Mesendoderm (in vitro differentiated cells): ENCODE measurements around the gene ZNF318.
A peak's percentile ranks its signal among the peaks of the same experiment; 100 is the strongest.

Experiments used
- DNase-seq: peaks from one replicate; pipeline ENCODE4 v3.0.0; 2013
- H2AK5ac ChIP-seq: 2 replicates; pipeline ENCODE4 v1.6.1; 2013; ENCODE audit warnings: low read length, inconsistent platforms
- H2BK120ac ChIP-seq: 2 replicates; pipeline ENCODE4 v1.6.1; 2013; ENCODE audit warnings: low read depth, mild to moderate bottlenecking, low read length, moderate library complexity, mixed read lengths
- H2BK15ac ChIP-seq: replicated peaks from 2 replicates; pipeline ENCODE4 v1.6.1; 2013; ENCODE audit warnings: low read depth, mild to moderate bottlenecking, moderate library complexity
- H2BK5ac ChIP-seq: 2 replicates; pipeline ENCODE4 v1.6.1; 2013; ENCODE audit warnings: low read length, inconsistent platforms
- H3K18ac ChIP-seq: 2 replicates; pipeline ENCODE4 v1.6.1; 2013; ENCODE audit warnings: mild to moderate bottlenecking, low read length, mixed read lengths
- H3K23ac ChIP-seq: one replicate; pipeline ENCODE4 v1.6.1; 2013; ENCODE audit warnings: low read length
- H3K27ac ChIP-seq: 2 replicates; pipeline ENCODE4 v1.5.1; 2013; ENCODE audit warnings: low read depth, mild to moderate bottlenecking, inconsistent platforms, low read length, moderate library complexity
- H3K27me3 ChIP-seq: 2 replicates; pipeline ENCODE4 v1.6.1; 2013; ENCODE audit warnings: low read length, control low read depth, mild to moderate bottlenecking, inconsistent platforms; ENCODE audit not compliant: insufficient read depth, poor library complexity
- H3K36me3 ChIP-seq: 2 replicates; pipeline ENCODE4 v1.6.1; 2013; ENCODE audit warnings: low read length, inconsistent platforms; ENCODE audit not compliant: control insufficient read depth, insufficient read depth
- H3K4ac ChIP-seq: one replicate; pipeline ENCODE4 v1.6.1; 2013; ENCODE audit warnings: low read depth, mild to moderate bottlenecking, low read length, moderate library complexity
- H3K4me1 ChIP-seq: 2 replicates; pipeline ENCODE4 v1.6.1; 2013; ENCODE audit warnings: low read depth, low read length, inconsistent platforms; ENCODE audit not compliant: control insufficient read depth
- H3K4me2 ChIP-seq: 2 replicates; pipeline ENCODE4 v1.6.1; 2013; ENCODE audit warnings: low read length
- H3K4me3 ChIP-seq: 2 replicates; pipeline ENCODE4 v1.5.1; 2013; ENCODE audit warnings: mild to moderate bottlenecking, low read length
- H3K56ac ChIP-seq: one replicate; pipeline ENCODE4 v1.6.1; 2013; ENCODE audit warnings: low read length
- H3K79me1 ChIP-seq: 2 replicates; pipeline ENCODE4 v1.6.1; 2013; ENCODE audit warnings: low read length, inconsistent platforms
- H3K79me2 ChIP-seq: 2 replicates; pipeline ENCODE4 v1.6.1; 2013; ENCODE audit warnings: mild to moderate bottlenecking, low read length; ENCODE audit not compliant: control insufficient read depth, insufficient read depth
- H3K9ac ChIP-seq: 2 replicates; pipeline ENCODE4 v1.6.1; 2013; ENCODE audit warnings: low read length, inconsistent platforms
- H4K5ac ChIP-seq: one replicate; pipeline ENCODE4 v1.6.1; 2013; ENCODE audit warnings: low read length
- H4K8ac ChIP-seq: one replicate; pipeline ENCODE4 v1.6.1; 2013; ENCODE audit warnings: low read depth, mild to moderate bottlenecking, control low read depth, low read length, moderate library complexity
- WGBS: extraction: QIAGEN DNeasy Blood & Tissue Kit; methylation state at CpG from one replicate; pipeline ENCODE4 v1.1.7; 2013; ENCODE audit warnings: low lambda C conversion rate, missing lambda C conversion rate; ENCODE audit not compliant: insufficient coverage; ENCODE audit errors: extremely low coverage; 5-methylcytosine and 5-hydroxymethylcytosine counted together

The ZNF318 gene

GRCh38 chr6:43331470-43331869 lies 38.0 kb downstream of the ZNF318 start:
- Histone ChIP-seq H3K27ac (no peak overlapping the region), H3K79me2 (no peaks in the 10 kb centered on the region), H4K5ac (no peak overlapping the region), H3K18ac (no peak overlapping the region), H3K36me3 (no peaks in the 10 kb centered on the region), H3K79me1 (no peaks in the 10 kb centered on the region), H4K8ac (no peak overlapping the region), H3K9ac (no peak overlapping the region), H3K4me2 (no peak overlapping the region), H3K4me1 (no peaks in the 10 kb centered on the region), H3K27me3 (no peaks in the 10 kb centered on the region), H3K56ac (no peak overlapping the region), H3K4me3 (no peak overlapping the region), H3K23ac (no peak overlapping the region), H2AK5ac (no peak overlapping the region), H3K4ac (no peak overlapping the region), H2BK15ac (no peak overlapping the region), H2BK5ac (no peak overlapping the region), H2BK120ac (no peak overlapping the region)
- no CpG with 5 or more reads among the region's 1 CpG for WGBS
- DNase-seq = no peak

DNA sequence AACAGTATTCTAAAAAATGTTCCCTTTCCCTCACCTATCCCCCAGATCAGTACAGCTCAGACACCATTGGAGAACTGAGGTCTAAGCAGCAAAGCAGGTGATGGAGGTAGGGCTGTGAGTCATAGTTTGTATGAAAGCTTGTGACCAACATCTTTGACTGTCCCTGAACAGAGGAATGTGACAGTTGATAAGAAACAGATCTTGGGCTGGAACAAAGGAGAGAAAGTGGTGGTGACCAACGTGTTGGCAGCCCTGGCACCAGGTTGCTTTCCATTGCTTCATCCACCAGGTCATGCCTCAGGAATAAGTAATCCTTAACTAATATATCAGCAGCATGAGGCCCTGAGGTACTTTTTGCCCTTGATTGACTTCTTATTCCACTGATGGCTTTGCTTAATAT lies 40.9 kb downstream of the ZNF318 start:
- Histone ChIP-seq H3K56ac (no peak overlapping the region), H3K79me1 (no peaks in the 10 kb centered on the region), H4K8ac (no peak overlapping the region), H3K36me3 (no peaks in the 10 kb centered on the region), H3K4me3 (no peak overlapping the region), H2BK15ac (no peak overlapping the region), H3K79me2 (no peaks in the 10 kb centered on the region), H4K5ac (no peak overlapping the region), H2BK5ac (no peak overlapping the region), H2AK5ac (no peak overlapping the region), H3K4me1 (no peaks in the 10 kb centered on the region), H3K9ac (no peak overlapping the region), H2BK120ac (no peak overlapping the region), H3K27me3 (no peaks in the 10 kb centered on the region), H3K4ac (no peak overlapping the region), H3K4me2 (no peak overlapping the region), H3K23ac (no peak overlapping the region), H3K27ac (no peak overlapping the region), H3K18ac (no peak overlapping the region)
- no CpG with 5 or more reads among the region's 1 CpG for WGBS
- DNase-seq = peak; percentile 75

- no peaks in the 10 kb centered on the region for H3K79me2 ChIP-seq
- no peaks in the 10 kb centered on the region for H3K27me3 ChIP-seq
- H4K5ac ChIP-seq = no peak overlapping the region
- no peak overlapping the region for H3K4me2 ChIP-seq
- H2BK120ac ChIP-seq = no peak overlapping the region
- H3K56ac ChIP-seq = no peak overlapping the region
- no peak overlapping the region for H3K4me3 ChIP-seq
- H2BK5ac ChIP-seq = no peak overlapping the region
- H3K27ac ChIP-seq = no peak overlapping the region
- H2BK15ac ChIP-seq = no peak overlapping the region
- WGBS = no CpG with 5 or more reads among the region's 1 CpG
- H4K8ac ChIP-seq = no peak overlapping the region
- H2AK5ac ChIP-seq = no peak overlapping the region
- H3K4me1 ChIP-seq = no peaks in the 10 kb centered on the region
- H3K23ac ChIP-seq = no peak overlapping the region
- no peak overlapping the region for H3K4ac ChIP-seq
- DNase-seq = no peak
- no peaks in the 10 kb centered on the region for H3K36me3 ChIP-seq
- no peak overlapping the region for H3K9ac ChIP-seq
- H3K18ac ChIP-seq = no peak overlapping the region
- no peaks in the 10 kb centered on the region for H3K79me1 ChIP-seq
Measured at GRCh38 chr6:43325876-43326275, 43.6 kb downstream of the ZNF318 start.

DNA sequence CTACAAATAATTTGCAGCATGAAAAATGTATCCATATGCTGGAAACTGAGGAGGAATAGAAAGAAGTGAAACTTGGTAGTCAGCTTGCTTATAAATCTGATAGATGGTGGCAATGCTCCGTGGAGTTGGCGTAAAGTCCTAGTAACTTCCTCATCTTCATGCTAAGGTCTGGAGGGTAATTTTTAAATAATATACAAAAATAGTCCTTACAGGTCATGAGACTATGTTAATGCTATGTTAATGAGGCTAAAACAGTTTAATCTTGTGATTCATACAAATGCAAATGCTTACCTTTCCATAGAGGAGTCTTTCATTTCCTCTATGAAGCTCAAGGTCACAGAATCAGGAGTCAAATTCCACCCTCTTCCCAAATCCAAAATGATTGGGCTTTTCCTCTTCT lies 51.4 kb downstream of the ZNF318 start:
- Histone ChIP-seq H3K4me3 (no peak overlapping the region), H3K79me1 (no peaks in the 10 kb centered on the region), H4K5ac (no peak overlapping the region), H2AK5ac (no peak overlapping the region), H2BK15ac (no peak overlapping the region), H3K4ac (no peak overlapping the region), H3K4me2 (no peak overlapping the region), H3K27me3 (no peaks in the 10 kb centered on the region), H3K36me3 (no peaks in the 10 kb centered on the region), H3K9ac (no peak overlapping the region), H2BK120ac (no peak overlapping the region), H3K4me1 (no peaks in the 10 kb centered on the region), H3K27ac (no peak overlapping the region), H3K18ac (no peak overlapping the region), H3K56ac (no peak overlapping the region), H2BK5ac (no peak overlapping the region), H4K8ac (no peak overlapping the region), H3K79me2 (no peaks in the 10 kb centered on the region), H3K23ac (no peak overlapping the region)
- DNase-seq = no peak
- WGBS = no CpG with 5 or more reads among the region's 2 CpGs

- peaks cover 3% of the 10 kb centered on the region for H3K4me1 ChIP-seq
- H3K27ac ChIP-seq = no peak overlapping the region
- H3K79me2 ChIP-seq = no peaks in the 10 kb centered on the region
- H2AK5ac ChIP-seq = no peak overlapping the region
- no peak overlapping the region for H3K4me3 ChIP-seq
- H2BK5ac ChIP-seq = no peak overlapping the region
- no peak overlapping the region for H4K8ac ChIP-seq
- no CpG with 5 or more reads among the region's 1 CpG for WGBS
- H4K5ac ChIP-seq = no peak overlapping the region
- H3K4me2 ChIP-seq = no peak overlapping the region
- no peak overlapping the region for H3K23ac ChIP-seq
- no peak overlapping the region for H3K4ac ChIP-seq
- no peaks in the 10 kb centered on the region for H3K79me1 ChIP-seq
- no peak overlapping the region for H2BK15ac ChIP-seq
- no peak for DNase-seq
- no peak overlapping the region for H2BK120ac ChIP-seq
- no peak overlapping the region for H3K18ac ChIP-seq
- H3K36me3 ChIP-seq = no peaks in the 10 kb centered on the region
- no peak overlapping the region for H3K56ac ChIP-seq
- H3K27me3 ChIP-seq = no peaks in the 10 kb centered on the region
- no peak overlapping the region for H3K9ac ChIP-seq
Measured at GRCh38 chr6:43313813-43314212, 55.6 kb downstream of the ZNF318 start.

DNA sequence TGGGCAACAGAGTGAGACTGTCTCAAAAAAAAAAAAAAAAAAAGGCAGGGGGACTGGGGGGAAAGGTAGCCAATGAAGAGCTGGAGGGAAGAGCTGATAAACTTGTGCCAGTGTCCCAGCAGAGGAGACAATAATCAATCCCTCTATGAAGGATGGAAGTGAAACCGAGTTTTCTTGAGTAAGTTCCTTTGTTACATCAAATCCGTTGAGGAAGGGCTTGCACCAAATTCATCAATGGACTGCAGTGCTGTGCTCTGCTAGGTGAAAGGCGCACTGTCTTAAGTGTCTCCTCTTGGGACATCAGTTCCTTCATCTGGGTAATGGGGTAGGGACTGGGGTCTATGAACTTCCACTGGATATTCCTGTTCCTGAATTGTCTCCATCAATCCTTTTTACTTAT lies 57.8 kb downstream of the ZNF318 start:
- Histone ChIP-seq H3K4me2 (no peak overlapping the region), H3K27me3 (no peaks in the 10 kb centered on the region), H2BK15ac (no peak overlapping the region), H3K79me1 (no peaks in the 10 kb centered on the region), H3K9ac (no peak overlapping the region), H3K23ac (no peak overlapping the region), H3K56ac (no peak overlapping the region), H3K36me3 (no peaks in the 10 kb centered on the region), H3K4me1 (peaks cover 3% of the 10 kb centered on the region), H3K27ac (no peak overlapping the region), H3K79me2 (no peaks in the 10 kb centered on the region), H2AK5ac (no peak overlapping the region), H2BK5ac (no peak overlapping the region), H3K4ac (no peak overlapping the region), H4K8ac (no peak overlapping the region), H4K5ac (no peak overlapping the region), H3K4me3 (no peak overlapping the region), H2BK120ac (no peak overlapping the region), H3K18ac (no peak overlapping the region)
- no CpG with 5 or more reads among the region's 3 CpGs for WGBS
- no peak for DNase-seq
